Peyer's patch (tissue), 4 donors: ENCODE data around the gene LAG3.

Experiments used
- POLR2A ChIP-seq, 2 donors: fragments of 450-650 bp; IDR thresholded peaks; one replicate each; pipeline ENCODE4 v1.5.1; 2017; ENCODE audit warnings: antibody characterized with exemption in 2 of 2, mild to moderate bottlenecking in 2 of 2, moderate library complexity in 2 of 2
- TF ChIP-seq, protein P1 (sequence below), 6 experiments: fragments of 450-650 bp in 4 of 6; fragments of 200-600 bp in 2 of 6; sonication (generic) in 1 of 6; IDR thresholded peaks; one replicate each; pipeline ENCODE4 v1.5.1; 2017 to 2019; ENCODE audit warnings: antibody characterized with exemption in 6 of 6, mild to moderate bottlenecking in 3 of 6, moderate library complexity in 1 of 6

DNA sequence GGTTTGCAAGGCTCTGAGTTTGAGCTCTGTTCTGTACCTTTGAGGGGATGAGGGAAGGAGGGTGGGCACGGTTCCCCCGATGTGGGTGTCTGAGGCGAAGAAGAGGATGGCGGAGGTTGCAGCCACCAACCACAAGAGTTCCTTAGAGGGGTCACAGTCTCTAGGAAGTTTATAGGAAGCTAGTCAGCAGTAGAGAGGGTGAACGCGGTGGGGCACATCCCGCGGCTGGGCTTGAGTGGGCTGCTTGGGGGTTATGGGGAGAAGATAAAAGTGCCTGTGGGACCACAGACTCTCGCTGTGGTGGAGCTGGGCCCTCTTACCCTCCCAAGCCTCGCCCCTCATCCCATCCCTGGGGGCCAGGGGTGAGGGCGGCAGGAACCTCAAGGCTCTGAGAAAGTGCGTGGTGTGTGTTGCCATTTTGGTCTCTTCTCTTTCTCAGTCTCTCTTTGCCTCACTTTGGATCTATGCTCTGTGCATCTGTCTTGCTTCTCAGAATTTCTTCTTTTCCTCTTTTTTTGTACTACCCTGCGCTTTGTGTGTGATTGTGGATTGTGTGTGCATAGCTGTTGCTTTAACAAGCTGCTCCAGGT, 19.7 kb downstream of the LAG3 start:
- no peak for TF ChIP-seq POLR2A (IDR thresholded peaks at IDR 0.05)
- TF ChIP-seq, protein P1, sequence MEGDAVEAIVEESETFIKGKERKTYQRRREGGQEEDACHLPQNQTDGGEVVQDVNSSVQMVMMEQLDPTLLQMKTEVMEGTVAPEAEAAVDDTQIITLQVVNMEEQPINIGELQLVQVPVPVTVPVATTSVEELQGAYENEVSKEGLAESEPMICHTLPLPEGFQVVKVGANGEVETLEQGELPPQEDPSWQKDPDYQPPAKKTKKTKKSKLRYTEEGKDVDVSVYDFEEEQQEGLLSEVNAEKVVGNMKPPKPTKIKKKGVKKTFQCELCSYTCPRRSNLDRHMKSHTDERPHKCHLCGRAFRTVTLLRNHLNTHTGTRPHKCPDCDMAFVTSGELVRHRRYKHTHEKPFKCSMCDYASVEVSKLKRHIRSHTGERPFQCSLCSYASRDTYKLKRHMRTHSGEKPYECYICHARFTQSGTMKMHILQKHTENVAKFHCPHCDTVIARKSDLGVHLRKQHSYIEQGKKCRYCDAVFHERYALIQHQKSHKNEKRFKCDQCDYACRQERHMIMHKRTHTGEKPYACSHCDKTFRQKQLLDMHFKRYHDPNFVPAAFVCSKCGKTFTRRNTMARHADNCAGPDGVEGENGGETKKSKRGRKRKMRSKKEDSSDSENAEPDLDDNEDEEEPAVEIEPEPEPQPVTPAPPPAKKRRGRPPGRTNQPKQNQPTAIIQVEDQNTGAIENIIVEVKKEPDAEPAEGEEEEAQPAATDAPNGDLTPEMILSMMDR (IDR thresholded peaks at IDR 0.05), result no peak
